HG03432 (cell line): ENCODE data around the gene MAMSTR.
A peak's percentile ranks its signal among the peaks of the same experiment; 100 is the strongest.
"Not testable (repeated sequence)": the region's sequence is repeated elsewhere in the genome, so short reads cannot be mapped to it uniquely, and the experiment has no call there.

Source experiments
- ATAC-seq: cut with Tn5 transposase; IDR thresholded peaks from one replicate; pipeline ENCODE4 v1.9.1; 2021; ENCODE audit warnings: mild to moderate bottlenecking, moderate library complexity; ENCODE audit not compliant: unreplicated experiment

Gene MAMSTR

DNA sequence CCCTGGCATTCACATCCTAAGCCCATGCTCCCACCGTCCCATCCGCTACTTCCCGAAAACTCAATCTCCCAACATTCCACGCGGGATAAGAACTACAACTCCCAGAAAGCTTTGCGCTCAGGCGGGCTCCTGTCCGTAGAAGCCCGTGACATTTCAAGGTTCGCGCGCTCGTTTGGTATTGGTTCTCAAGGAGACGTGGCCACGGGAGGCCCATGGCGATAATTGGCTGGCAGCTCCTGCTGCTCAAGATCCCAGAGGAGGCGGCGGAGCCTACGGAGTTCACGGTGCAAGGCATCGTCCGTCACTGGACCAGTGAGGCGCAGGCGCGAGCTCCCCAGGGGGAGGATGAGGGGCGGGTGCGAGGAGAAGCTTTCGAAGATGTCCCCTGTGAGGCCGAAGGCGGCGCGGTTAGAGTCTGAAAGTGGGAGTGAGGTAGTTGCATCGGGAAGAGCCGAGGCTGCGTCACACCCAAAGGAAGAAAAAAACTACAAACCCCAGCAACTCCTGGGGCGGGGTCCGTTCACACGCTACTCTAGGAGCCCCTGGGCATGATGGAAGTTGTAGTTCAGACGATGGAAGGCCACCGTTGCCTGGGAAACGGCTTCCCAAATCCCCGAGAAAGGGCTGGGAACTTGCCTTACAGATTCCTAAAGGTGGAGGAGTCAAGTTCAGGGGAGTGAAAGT lies 1.2 kb upstream of the MAMSTR start:
- peak; percentile 82 for ATAC-seq

DNA sequence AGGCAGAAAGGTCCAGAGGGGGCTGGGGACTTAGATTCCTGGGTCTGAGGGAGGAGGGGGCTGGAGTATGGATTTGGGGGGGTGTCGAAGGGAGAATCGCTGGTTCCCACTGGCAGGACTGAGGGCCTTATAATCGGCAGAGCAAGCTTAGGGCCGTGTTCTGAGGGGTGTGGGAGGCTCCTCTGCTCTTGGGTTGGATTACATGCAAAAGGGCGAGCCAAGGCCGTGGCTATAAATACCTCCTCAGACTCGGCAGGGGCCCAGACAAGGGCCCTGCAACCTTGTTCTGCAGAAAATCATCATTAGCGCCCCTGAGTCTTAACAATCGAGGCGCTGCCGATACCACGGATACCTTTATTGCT lies 707 bp upstream of the MAMSTR start:
- no peak for ATAC-seq

DNA sequence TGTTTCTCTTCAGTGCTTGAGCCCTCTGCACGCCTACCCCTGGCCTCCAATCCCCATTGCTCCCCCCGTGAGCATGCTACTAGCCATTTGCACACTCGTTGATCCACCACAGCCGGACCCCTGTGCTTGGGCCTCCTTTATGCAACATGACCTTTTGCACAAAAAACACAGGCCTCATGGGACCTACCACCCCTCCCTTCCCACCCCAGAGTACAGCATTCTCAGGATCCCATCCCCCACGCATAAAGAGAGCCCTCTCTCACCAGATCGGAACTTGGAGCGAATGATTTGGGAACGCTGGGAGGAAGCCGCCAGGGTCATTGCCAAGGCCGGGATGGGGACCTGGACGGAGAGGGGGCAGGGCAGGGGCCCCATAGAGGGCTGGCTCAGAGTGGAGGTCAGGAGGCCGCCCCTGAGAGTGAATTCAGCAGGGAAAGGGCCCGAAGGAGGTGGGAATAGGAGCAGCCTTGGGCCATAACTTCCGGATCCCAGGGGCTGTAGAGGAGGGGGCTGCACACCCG lies 754 bp downstream of the MAMSTR start:
- no peak for ATAC-seq

- not testable (repeated sequence) for ATAC-seq
Measured at GRCh38 chr19:48718106-48718505, 1.4 kb downstream of the MAMSTR start.

GRCh38 chr19:48716562-48717291 lies 2.8 kb downstream of the MAMSTR start:
- ATAC-seq: no peak

DNA sequence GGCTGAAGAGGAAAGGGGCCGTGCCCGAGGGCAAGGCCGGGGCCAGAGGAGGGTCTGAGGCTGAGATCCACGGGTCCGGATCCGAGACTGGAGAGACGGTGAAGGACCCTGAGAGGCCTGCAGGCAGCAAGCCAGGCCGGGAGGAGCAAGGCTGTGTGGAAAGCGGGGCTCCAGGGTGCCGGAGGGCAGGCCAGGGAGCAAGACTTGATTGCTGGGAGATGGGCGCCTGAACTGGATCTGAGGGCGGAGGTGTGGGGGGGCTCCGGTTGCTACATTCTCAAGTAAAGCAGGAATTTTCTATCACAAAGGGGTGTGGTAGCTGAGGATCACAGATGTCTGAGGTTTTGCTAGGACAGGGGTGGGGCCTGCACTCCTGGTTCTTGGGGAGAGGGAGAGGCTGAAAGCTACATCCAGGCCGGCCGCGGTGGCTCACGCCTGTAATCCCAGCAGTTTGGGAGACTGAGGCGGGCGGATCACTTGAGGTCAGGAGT lies 3.8 kb downstream of the MAMSTR start:
- no peak for ATAC-seq

GRCh38 chr19:48714759-48715675 lies 4.5 kb downstream of the MAMSTR start:
- no peak for ATAC-seq

DNA sequence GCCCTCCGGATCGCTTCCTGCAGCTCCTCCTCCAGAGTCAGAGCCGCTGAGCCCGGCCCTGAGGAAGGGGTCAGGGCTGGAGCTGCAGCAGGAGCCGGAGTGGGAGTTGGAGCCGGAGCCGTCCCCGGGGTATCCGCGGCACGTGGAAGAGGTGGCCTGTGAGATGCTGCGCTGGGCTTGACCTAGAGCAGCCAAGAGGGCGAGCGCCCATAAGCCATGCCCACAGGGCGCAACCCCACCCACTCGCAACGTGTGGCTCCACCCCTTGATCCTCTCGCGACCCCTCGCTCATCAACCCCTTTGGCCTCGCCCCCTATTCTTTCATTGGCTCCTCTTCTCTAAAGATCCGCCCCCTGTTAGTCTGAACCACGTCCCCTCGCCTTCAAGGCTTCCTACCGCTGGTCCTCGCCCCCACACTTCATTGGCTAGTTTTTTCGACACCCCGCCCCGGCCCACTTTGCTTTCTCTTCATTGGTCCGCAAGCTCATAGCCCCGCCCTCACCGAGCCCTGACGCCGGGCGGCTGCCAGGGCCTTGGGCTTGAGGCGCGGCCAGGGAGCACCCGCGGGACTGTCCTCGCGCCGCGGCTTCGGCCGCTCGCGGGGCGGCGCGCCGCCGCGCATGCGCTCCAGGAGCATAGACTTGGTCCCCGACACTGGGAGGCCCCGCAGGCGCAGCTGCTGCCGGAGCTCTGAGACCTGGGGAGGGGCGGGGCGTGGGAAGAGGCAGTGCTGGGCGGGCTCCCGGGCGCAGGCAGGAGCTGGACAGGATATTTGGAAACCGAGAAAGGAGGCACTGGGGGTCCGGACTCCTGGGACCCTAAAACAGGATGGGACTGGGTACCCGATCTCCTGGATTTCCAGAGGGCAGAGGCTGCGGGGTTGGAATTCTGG lies 5.4 kb downstream of the MAMSTR start:
- ATAC-seq: peak; percentile 87

GRCh38 chr19:48713041-48713863 lies 6.3 kb downstream of the MAMSTR start:
- no peak for ATAC-seq

DNA sequence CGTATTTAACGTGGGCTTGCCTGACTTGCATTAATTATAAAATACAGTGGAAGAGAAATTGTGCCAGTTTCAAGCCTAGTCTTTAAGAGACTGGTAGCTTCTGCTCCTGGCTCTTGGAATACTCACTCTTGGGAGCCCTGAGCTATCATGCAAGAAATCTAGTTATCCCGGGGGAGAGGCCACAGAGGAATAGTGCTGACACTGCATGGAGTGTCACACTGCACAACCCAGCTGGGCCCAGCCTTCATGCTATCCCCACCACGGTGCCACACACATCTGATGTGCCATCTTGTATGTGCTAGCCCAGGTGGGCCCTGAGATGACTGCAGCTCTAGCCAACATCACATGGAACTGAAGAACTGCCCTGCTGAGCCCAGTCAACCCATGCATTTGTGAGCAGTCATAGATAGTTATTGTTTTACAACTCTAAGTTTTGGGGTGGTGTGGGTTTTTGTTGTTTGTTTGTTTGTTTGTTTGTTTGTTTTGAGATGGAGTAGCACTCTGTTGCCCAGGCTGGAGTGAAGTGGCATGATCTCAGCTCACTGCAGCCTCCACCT lies 8.3 kb downstream of the MAMSTR start:
- no peak for ATAC-seq

DNA sequence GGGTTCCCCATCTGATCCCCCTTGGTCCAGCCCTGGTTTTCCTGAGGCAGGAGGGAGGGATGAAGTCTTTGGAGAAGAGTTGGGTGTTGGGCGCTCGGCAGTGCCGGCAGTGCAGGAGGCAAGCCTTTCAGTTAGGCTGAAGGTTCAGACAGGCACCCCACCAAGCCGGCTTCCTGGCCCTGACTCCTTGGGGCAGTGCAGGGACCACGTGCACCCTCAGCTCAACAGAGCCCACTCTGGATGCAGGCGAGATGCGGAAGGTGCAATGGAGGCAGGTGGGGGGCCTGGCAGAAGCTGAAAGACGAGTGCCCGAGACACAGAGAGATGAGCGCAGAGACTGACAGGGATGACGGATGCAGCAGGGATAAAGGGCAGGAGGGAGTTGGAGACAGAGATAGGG lies 11.1 kb downstream of the MAMSTR start:
- ATAC-seq: no peak

- no peak for ATAC-seq
Measured at GRCh38 chr19:48705431-48705830, 14.1 kb downstream of the MAMSTR start.

- no peak for ATAC-seq
Measured at GRCh38 chr19:48703316-48703715, 16.2 kb downstream of the MAMSTR start.

DNA sequence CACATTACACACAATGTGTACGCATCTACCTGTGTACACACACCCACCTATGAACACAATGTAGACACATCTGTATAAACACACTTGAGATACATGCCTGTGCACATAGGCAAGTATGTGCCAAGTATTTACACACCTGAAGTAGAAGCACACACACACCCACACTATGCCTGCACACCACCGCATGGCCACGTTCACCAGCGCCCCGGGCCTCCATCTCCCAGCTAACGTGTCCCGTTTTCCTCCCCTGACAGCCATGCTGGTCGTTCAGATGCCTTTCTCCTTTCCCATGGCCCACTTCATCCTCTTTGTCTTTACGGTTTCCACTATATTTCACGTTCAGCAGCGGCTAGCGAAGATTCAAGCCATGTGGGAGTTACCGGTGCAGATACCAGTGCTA lies 16.8 kb downstream of the MAMSTR start:
- no peak for ATAC-seq

DNA sequence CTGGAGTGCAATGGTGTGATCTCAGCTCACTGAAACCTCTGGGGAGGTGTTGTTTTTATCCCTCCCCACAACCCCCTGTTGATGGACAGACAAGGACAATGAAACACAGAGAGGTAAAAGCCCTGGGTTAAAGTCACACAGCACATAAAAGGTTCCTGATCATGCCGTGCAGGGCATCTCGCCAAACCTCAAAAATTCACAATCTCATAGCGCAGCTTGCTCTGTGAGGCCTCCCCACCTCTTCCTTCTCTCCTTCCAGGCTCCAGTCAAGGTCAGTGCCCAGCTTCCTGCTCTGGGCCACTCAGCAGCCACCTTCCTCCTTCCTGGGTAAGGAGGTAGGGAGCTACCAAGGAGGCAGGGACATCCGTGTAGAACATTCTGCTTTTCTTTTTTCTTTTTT lies 21.5 kb downstream of the MAMSTR start:
- ATAC-seq: no peak

DNA sequence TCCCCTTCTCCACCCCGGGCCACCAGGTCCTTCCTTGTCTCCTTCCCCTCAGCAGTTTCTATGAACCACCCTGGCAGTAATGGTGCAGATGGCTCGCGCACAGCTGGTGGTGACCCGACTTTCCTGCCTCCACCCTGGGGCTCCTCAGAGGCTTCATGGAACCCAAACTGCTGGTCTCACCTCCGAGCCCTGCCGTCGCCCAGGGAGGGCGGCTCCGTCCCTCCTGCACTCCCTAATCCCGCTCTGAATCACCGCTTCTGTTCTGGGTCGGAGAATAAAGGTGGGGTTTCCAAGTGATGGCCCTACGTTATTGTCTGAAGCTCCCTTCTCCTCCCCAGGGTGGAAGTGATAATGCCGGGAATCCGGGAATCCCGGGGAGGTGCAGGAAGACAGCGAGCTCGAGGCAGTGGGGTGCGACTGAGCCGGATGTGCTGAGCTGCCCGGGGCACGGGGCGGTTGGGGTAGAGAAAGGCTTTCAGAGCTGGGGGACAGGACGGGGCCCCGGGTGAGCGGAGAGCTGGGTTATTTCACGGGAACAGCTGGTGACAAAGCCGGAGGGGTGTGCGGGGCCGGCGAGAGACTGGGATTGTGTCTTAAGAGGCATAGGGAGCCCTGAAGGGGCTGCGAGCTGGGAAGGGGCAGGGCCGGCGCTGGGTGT lies 23.0 kb downstream of the MAMSTR start:
- ATAC-seq: no peak

DNA sequence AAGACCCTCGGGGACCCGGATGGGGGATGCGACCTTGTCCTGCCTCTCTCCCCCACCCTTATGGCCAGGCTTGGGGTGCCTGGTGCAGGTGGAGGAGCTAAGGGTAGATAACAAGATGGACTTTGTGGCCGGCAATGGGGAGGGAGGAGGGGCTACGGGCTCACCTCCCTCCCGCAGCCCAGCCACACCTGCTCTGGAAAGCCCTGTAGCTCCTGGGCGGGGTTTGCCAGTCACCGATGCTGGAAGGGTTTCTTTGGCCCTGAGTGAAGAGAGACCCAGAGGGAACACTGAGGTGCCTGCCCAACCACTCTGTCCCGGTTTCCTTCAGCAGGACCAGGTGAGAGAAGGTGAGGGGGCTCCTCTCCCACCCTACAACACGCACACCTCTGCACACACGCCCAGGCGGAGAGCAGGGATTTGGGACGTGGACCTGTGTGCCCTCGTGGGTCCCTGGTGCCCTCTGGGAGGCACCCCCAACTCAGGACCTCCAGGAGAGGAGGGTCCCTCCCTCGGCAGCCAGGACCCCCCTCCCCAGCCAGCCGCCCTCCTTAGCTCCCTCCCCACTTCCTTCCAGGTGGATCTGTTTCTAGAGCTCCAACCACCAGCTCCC lies 23.7 kb downstream of the MAMSTR start, which contains the start of gene FUT2:
FUT2 (plus strand) TSS at position 229 of the 610 bp plus-strand sequence. CDS start 6,986 bp downstream, outside the sequence.
- no peak for ATAC-seq

DNA sequence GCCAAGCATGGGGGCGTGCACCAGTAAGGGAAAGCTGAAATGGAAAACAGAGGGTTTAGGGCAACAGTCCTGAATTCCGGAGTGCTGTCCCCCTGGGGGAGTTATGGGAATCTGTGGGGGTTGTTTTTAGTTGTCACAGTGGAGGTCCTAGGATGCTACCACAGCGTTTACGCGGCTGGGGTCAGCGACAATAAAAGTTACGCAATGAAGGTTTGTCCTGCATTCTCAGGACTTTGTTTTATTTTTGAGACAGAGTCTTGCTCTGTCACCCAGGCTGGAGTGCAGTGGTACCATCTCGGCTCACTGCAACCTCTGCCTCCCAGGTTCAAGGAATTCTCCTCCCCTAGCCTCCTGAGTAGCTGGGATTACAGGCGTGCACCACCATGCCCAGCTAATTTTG lies 25.9 kb downstream of the MAMSTR start:
- ATAC-seq: not testable (repeated sequence)
